COLO829 (cell line): ENCODE measurements around the gene ZNF841.
A peak's percentile ranks its signal among the peaks of the same experiment; 100 is the strongest.
"Not testable (repeated sequence)": the region's sequence is repeated elsewhere in the genome, so short reads cannot be mapped to it uniquely, and the experiment has no call there.

ENCODE experiments used
- DNase-seq: peaks from one replicate; pipeline ENCODE4 v3.0.0; 2012; ENCODE audit warnings: low spot score

Gene ZNF841

GRCh38 chr19:52066258-52066863, 29.2 kb downstream of the ZNF841 start:
- DNase-seq = no peak

DNA sequence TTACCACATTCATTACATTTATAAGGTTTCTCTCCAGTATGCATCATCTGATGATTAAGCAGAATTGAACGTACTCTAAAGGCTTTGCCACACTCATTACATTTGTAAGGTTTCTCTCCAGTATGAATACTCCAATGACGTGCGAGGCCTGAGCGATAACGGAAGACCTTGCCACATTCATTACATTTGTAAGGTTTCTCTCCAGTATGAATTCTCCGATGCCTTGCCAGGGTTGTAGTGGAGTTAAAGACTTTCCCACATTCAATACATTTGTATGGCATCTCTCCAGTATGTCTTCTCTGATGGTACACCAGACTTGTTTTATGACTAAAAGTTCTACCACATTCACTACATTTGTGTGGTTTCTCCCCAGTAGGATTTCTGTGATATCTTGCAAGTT, 30.2 kb downstream of the ZNF841 start:
- DNase-seq = no peak

- not testable (repeated sequence) for DNase-seq
Observed at GRCh38 chr19:52056480-52056879, 39.1 kb downstream of the ZNF841 start.

GRCh38 chr19:52051736-52052135, 43.8 kb downstream of the ZNF841 start:
- not testable (repeated sequence) for DNase-seq

DNA sequence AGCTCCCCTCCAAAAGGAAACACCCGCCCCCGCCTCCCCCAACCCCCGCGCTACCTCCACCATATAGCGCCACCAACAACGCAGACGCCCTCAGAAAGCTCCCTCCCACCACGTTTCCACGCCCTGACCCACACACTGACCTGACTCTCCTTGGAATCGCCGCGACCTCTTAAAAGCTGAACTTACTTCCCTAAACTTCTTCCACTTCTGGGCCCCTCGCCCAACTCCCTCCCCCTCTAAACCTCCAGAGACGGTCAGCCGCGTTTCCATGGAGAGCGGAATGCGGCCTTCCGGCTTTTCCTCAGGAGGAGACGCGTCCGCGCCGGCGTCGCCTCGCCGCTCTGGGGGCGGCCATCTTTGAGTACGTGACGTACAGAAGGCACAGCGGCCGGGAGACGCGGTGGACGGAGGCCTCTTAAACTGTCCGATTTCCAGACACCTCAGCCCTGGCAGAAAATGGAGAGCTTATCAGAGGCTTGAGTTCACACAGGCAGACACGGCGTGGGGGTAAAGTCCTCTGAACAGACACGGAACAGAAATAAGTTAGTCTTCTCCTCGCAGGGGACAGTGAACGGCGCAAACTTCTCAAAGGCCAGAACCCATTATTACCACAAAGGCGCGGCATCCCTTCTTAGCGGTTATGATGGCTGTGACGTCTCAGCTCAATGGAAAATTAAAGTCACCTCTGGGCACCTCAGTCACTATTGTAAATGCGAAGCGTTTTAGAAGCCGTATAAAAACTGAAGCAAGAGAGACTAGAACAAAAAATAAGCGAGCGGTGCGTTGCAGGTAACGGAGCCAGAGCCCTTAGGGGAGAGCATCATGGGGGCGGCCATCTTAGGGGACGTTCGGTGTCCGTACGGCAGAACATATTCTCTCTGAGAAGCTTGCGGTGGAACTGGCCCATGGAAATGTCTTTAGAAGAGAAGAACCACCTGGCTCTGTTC, 46.7 kb downstream of the ZNF841 start, which contains the start of gene ZNF432:
Gene ZNF432 (minus strand): TSS at position 284 of the 947 bp plus-strand sequence. CDS start 1,970 bp downstream, outside the sequence.
- DNase-seq = peak; percentile 82

GRCh38 chr19:52039169-52039568, 56.4 kb downstream of the ZNF841 start:
- no peak for DNase-seq

DNA sequence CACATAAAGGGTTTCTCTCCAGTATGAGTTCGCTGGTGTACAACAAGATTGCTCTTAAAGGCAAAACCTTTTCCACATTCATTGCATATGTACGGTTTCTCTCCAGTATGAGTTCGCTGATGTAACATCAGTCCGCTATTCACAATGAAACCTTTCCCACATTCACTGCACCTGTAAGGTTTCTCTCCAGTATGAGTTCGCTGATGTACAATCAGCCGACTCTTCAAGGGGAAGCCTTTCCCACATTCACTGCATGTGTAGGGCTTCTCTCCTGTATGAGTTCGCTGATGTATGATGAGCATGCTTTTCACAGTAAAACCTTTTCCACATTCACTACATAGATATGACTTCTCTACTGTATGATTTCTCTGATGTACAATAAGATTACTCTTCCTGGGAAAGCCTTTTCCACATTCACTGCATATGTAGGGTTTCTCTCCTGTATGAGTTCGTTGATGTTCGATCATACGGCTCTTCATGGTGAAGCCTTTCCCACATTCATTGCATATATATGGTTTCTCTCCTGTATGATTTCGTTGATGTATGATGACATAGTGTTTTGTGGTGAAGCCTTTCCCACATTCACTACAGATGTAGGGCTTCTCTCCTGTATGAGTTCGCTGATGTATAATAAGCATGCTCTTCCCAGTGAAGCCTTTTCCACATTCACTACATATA, 61.4 kb downstream of the ZNF841 start:
- DNase-seq = no peak

DNA sequence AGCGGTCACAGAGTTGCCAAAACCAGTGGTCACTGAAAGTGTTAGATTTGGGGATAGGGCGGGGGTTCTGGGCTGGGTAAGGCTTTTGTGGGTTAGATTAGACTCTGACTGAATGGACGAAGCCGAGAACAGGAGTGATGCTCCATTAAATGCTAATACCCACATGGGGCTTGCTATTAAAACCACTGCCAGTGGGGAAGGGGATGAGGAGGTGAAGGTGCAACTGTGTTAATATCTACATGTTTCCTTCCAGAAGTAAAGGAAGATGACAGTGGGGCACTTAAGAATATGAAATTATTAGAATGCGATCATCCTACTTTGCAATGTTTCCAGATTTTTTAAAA, 66.8 kb downstream of the ZNF841 start:
- no peak for DNase-seq

- DNase-seq = peak; percentile 72
Observed at GRCh38 chr19:52028027-52028779, 67.4 kb downstream of the ZNF841 start, which contains the start of gene ZNF614. ZNF614 (minus strand) TSS chr19:52028379; CDS start chr19:52025745, 2,634 bp downstream.

DNA sequence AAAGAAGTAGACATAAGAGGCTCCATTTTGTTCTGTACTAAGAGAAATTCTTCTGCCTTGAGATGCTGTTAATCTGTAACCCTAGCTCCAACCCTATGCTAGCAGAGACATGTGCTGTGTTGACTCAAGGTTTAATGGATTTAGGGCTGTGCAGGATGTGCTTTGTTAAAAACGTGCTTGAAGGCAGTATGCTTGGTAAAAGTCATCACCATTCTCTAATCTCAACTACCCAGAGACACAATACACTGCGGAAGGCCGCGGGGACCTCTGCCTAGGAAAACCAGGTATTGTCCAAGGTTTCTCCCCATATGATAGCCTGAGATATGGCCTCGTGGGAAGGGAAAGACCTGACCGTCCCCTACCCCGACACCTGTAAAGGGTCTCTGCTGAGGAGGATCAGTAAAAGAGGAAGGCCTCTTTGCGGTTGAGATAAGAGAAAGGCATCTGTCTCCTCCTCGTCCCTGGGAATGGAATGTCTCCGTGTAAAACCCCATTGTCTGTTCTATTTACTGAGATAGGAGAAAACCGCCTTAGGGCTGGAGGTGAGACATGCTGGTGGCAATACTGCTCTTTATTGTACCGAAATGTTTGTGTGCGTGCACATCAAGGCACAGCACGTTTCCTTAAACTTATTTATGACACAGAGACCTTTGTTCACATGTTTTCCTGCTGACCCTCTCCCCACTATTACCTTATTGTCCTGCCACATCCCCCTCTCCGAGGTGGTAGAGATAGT, 69.1 kb downstream of the ZNF841 start:
- not testable (repeated sequence) for DNase-seq

DNA sequence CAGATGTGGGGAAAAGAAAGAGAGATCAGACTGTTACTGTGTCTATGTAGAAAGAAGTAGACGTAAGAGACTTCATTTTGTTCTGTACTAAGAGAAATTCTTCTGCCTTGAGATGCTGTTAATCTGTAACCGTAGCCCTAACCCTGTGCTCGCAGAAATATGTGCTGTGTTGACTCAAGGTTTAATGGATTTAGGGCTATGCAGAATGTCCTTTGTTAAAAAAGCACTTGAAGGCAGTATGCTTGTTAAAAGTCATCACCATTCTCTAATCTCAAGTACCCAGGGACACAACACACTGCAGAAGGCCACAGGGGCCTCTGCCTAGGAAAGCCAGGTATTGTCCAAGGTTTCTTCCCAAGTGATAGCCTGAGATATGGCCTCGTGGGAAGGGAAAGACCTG, 71.1 kb downstream of the ZNF841 start:
- not testable (repeated sequence) for DNase-seq

DNA sequence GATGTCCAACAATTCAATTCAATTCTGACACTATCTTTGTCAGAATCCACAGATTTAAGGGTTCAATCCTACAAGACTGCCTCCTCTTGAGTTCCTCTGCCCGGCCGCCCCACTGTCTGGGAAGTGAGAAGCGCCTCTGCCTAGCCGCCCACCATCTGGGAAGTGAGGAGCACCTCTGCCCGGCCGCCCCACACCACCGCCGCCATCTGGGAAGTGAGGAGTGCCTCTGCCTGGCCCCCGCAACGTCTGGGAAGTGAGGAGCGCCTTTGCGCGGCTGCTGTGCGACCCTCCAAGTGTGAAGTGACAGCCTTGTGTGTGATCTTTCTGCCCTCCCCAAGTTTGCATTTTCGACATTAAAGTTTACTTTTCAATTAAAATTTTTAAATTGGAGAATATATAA, 73.4 kb downstream of the ZNF841 start:
- no peak for DNase-seq

DNA sequence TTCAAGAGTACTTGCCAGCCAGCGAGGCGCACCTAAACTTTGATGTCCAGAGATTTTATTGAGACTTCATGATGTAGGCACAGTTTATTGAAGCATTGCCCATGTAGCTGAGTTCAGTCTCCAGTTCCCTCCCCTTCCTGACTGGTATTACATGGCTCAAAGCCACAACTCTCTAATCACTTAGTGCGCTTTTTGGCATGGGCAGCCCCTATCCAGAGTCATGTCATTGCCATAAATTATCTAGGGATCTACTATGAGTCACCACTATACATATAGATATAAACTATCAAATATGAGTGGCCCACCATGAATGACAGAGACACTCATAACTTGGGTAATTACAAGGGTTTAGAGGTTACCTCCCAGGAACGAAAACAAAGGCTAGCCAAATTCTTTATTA, 75.1 kb downstream of the ZNF841 start:
- no peak for DNase-seq
